NCI-H2227 (cell line): ENCODE results near the gene CASKIN1.

Experiments used
- DNase-seq: peaks from one replicate; lab custom pipeline; 2025; ENCODE audit not compliant: unreplicated experiment; lab: John Stamatoyannopoulos, UW

CASKIN1 gene

DNA sequence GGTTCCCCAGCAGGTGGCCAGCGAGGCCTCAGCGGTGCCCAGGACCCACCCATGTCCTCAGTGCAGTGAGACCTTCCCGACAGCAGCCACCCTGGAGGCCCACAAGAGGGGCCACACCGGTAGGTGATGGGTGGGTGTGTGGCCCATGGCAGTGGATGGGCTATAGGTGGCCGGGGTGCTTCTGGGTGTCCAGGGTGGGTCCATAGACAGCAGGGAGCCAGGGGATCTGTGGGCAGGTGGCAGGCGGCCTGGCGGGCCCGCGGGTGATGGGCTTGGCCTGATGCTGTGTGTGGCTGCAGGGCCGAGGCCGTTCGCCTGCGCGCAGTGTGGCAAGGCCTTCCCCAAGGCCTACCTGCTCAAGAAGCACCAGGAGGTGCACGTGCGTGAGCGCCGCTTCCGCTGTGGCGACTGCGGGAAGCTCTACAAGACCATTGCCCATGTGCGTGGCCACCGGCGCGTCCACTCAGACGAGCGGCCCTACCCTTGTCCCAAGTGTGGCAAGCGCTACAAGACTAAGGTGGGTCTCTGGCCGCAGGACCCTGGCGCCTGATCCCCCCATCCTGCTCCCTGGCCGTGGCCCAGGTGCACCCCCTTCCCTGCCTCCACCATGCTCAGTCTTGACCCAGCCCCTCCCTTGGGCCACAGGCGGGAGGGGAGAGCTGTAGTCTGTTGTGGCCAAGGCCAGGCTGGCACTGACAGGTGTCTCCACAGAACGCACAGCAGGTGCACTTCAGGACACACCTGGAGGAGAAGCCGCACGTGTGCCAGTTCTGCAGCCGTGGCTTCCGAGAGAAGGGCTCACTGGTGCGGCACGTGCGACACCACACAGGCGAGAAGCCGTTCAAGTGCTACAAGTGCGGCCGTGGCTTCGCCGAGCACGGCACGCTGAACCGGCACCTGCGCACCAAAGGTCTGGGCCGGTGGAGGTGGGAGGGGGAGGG, 37.7 kb upstream of the CASKIN1 start:
- no peak for DNase-seq

DNA sequence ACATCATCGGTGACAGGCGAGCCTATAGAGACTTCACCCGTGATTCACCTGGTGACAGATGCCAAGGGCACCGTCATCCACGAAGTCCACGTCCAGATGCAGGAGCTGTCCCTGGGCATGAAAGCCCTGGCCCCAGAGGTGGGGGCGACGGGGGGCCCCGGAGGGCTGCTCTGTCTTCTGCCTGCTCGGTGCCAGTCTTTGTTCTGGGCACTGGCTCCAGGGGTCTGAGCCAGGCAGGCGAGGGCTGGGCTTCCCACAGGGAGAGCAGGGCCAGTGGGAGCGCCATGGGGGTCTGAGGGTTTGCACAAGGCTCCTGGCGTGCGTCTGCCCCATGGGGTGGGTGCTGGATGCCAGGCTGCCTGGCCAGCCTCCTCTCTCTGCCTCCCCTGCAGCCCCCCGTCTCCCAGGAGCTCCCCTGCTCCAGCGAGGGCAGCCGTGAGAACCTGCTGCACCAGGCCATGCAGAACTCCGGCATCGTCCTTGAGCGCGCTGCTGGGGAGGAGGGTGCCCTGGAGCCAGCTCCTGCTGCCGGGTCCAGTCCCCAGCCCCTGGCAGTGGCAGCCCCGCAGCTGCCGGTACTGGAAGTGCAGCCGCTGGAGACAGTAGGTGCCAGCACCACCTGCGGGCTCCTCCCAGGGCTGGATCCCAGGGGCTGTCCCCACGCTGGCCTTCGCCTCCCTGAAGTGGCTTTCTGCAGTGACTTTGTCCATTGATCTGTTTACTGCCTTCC, 36.8 kb upstream of the CASKIN1 start:
- DNase-seq: no peak

DNA sequence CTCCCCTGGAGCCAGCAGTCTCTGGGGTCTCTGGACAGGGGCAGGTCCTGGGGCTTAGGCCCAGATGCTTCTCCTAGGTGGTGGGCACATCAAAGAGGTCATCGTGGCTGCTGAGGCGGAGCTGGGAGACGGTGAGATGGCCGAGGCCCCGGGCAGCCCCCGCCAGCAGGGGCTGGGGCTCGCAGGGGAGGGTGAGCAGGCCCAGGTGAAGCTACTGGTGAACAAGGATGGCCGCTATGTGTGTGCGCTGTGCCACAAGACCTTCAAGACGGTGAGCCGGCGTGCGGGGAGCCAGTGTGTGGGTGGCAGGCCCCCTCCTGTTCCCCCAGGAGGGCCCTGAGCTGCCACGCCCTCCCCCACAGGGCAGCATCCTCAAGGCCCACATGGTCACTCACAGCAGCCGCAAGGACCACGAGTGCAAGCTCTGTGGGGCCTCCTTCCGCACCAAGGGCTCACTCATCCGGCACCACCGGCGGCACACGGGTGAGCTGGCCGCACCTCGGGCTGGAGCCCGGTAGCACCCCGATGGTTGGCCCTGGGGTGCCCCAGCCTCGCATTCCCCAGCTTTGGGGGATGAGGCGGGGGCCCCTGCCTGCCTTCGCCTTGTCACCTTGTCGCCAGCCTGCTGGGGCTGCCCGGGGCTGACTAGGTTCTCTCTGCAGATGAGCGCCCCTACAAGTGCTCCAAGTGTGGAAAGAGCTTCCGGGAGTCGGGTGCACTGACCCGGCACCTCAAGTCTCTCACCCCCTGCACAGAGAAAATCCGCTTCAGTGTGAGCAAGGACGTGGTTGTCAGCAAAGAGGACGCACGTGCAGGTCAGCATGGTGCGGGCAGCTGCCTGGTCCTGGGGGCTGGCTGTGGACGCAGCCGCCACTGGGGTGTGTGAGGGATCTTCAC, 35.9 kb upstream of the CASKIN1 start:
- no peak for DNase-seq

DNA sequence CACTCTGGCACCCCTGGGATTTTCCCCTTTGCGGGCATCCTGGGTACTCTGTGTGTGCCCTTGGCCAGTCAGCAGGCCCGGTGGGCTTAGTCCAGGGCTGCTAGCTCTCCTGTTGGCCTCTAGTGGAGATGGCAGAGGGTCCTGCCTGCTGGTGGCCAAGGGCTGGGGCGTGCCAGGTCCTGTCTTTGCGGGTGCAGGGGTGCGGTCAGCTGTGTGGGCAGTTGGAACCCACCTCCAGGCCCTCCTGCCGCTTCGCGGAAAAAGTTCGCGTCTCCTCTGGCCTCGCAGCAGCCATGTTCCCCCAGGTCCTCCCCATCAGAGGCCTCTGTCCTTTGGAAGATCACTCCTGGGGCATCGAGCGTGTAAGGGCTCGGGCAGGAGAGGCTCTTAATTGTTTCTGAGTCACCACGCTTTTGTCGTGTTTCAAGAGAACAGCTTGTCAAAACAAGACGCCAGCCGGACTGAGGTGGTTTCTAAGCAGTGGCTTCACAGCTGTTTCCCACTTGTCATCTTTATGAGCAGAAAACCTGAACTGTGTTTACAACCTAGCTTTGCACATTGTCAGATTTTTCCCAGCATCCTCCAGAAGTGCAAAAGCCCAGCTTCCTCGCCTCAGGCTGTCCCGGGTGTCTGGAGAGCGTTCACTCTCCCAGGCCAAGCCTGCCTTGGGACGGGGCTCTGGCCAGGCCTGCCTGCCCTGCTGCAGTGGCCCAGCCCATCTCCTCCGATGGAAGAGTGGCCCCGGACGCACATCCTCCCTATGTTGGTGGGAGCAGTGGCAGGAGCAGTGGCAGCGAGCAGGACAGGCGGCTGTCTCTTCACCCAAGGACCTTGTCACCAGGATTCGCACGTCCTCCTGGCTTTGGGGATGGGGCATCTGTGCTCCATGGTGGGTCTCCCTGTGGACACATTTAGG, 34.9 kb upstream of the CASKIN1 start:
- DNase-seq: peak; percentile 24

DNA sequence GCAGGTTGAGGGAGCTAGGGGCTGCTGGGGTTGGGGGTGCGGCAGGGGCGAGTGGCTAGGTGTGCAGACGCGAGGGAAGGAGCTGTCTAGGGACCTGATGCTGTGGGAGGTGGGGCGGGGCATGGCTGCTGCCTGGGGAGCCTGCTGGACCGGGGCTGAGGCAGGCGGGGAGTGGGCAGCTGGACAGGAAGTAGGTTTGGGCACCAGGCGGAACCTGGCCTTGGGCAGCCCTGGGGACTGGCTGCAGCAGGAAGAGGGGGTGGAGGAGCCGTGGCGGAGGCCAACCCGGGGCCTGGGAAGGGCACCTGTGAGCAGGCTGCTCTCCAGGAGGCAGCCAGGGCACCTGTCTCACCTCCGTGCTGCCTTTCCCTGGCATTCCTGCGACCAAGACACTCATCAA, 34.0 kb upstream of the CASKIN1 start:
- DNase-seq: no peak

DNA sequence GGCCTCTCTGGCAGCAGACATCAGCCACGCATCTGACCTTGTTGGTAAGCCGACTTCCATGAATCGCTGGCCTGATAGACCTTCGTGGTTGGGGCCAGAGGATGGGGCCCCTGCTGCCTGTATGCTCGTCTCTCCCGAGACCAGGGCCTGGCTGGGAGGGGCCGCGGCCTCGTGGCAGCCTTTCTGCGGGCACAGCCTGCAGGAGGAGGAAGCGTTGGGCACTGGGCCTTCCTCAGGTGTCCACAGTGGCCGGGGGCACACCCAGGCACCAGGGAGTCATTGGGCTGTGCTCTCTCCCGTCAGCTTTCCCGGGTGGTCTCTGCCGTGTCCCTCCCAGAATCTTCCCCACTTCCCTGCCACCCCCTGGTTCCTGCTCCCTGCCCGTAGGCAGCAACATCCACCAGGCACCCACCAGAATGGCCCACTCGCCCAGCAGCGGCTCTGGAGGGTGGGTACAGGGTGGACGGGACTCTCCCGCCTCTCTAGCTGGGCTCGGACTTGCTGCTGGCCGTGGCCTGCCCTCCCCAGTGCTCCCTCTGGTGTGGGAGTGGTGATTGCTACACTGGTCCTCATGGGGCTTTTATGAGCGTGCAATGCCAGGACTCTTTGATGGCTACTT, 33.3 kb upstream of the CASKIN1 start:
- no peak for DNase-seq

DNA sequence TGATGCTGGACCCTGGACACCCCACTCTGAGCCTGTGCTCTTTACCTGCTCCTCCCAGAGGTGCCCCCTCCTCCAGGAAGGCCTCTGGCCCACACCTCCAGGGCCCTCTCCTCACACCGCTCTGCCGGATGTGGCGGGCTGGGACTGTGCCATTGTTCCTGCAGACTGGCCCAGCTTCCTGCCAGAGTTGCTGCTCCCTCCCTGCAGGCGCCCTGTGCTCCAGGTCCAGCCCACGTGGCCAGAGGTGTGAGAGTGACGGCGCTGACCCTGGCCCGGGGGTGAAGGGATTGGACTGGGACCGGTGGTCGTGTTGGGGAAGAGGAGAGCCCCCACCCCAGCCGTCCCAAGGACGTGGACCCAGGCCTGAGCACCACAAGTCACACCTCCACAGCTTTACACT, 32.7 kb upstream of the CASKIN1 start:
- no peak for DNase-seq

DNA sequence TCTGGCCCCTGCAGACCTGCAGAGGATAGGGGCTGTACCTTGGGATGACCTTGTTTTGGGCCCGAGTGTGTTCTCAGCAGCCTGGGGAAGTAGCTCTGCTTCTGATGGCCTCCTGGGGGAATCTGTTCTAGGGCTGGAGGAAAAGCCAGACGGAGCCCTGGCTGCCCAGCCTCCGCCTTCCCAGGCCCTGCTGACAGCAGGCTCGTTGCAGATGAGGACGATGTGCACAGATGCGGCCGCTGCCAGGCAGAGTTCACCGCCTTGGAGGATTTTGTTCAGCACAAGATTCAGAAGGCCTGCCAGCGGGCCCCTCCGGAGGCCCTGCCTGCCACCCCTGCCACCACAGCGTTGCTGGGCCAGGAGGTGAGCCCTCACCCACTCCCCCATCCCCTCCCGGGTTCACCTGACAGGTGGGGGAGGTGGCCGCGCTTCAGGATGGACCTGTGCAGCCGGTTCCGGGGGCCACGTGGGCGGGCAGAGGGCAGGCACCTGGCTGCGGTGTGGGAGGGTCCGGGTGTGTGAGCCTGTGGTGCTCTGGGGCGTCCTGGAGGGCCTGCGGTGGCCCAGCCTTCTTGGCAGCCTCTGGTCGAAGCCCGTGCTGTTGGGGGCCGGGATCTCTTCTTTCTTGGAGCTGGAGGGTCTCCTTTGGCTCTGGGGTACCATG, 31.9 kb upstream of the CASKIN1 start:
- no peak for DNase-seq

DNA sequence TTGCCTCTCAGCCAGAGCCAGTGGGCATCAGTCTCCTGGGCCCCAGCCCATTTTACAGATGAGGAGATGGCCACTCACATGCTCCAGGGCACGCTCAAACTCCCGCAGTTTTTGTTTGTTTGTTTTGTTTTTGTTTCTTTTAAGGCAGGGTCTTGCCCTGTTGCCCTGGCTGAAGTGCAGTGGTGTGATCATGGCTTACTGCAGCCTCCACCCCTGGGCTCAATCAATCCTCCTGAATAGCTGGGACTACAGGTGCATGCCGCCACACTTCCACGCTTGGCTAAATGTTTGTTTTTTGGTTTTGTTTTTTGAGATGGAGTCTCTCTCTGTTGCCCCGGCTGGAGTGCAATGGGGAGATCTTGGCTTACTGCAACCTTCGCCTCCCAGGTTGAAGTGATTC, 30.5 kb upstream of the CASKIN1 start:
- DNase-seq: no peak

DNA sequence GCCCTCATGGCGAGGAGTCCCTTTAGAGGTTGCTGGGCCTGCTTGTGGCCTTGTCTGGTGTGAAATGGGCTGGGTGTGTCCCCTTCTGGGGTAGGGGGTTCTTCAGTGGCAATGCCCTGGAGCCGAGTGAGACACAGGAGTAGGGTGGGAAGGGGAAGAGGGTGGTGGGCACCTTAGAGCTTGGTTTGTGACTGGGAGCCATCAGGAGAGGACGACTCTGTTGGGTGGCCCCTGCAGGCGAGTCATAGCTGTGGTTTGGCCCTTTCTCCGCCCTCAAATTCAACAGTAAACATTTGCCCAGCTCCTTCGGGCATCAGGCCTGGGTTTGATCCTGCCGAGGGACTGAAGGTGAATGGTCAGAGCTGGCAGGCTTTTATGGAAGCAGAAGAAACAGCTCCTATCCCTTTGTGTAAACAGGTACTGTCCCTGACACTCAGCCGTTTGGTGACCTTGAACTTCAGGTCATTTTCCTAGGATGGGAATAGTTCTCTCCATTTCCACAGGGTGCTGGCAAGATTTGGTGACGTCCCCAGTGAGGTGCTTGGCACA, 29.9 kb upstream of the CASKIN1 start:
- DNase-seq: no peak

DNA sequence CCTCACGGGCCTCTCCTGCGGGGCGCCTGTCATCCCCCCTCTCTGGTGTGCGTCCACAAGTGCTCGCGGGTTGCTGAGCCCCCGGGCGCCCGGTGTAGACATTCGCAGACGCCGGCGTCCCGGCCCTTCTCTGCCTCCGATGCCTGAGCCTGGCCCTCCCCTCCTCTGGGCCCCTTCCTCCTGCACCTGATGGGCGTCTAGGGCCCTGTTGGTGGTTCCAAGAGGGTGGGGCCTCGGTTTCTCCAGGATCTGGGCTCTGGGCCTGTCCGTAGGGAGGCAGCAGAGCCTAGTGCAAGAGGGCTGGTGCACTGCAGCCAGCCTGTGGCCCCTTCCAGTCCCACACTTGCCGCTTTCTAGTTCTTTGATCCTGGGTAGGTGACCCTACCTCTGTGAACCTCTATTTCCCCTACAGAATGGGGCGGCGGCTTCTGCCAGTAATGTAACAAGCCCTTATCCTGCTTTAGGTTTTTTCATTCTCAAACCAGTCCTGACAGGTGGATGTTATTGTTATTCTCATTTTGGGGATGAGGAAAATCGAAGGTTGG, 27.6 kb upstream of the CASKIN1 start:
- peak; percentile 64 for DNase-seq

DNA sequence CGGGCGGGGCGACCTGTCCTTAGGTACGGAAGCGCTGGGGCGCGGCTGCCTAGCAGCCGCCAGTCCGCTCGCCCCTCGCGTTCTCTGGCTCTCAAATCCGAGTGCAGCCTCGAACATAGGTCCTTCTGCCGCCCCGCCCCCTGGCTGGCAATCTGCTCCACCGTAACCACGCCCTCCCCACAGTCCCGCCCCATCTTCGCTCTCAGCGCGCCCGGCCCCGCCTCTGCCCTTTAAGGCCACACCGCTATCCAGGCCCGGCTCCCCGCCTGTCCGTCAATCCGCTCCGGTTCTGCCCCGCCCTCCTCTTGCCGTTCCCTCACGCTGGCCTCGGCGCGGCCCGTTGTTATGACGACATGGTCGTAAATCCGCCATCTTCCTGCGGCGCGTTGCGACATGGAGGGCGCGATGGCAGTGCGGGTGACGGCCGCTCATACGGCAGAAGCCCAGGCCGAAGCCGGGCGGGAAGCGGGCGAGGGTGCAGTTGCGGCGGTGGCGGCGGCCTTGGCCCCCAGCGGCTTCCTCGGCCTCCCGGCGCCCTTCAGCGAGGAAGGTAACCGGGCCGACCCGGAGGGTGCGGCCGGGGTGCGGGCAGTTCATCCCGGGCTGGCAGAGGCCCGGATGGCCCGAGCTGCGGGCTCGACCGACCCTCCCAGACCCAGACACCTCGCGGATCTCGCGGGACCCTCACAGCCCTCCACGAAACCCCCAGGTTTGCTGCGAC, 27.0 kb upstream of the CASKIN1 start, which contains the start of gene E4F1:
E4F1 (plus strand) TSS at position 371 of the 721 bp plus-strand sequence; CDS start at position 394, 23 bp downstream.
- peak; percentile 100 for DNase-seq

DNA sequence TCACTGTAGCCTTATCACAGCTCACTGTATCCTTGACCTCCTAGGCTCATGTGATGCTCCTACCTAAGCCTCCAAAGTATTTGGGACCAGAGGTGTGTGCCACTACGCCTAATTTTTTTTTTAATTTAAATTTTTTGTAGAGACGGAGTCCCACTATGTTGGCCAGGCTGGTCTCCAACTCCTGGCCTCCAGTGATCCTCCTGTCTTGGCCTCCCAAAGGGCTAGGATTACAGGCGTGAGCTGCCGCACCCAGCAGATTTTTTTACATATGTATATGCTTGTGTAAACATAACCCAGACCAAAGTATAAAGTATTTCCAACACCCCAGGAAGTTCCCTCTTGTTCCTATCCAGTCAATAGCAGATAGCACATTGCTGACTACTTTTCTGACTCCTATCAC, 19.9 kb upstream of the CASKIN1 start:
- DNase-seq: no peak

DNA sequence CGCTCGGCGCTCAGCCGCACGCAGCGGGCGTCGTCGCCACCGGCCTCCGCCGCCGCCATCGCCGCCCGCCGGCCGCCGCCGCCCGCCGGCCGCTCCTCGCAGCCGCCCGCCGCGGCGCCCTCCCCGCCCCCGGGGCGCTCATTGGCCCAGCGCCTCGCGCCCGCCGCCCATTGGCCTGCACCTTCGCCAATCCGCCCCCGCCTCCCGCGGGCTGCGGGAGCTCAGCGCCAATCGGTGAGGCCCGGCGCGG, 18.2 kb upstream of the CASKIN1 start, which contains the start of gene PGP:
PGP (minus strand) TSS at position 122 of the 250 bp plus-strand sequence; CDS start at position 59, 63 bp downstream.
- DNase-seq: no peak

DNA sequence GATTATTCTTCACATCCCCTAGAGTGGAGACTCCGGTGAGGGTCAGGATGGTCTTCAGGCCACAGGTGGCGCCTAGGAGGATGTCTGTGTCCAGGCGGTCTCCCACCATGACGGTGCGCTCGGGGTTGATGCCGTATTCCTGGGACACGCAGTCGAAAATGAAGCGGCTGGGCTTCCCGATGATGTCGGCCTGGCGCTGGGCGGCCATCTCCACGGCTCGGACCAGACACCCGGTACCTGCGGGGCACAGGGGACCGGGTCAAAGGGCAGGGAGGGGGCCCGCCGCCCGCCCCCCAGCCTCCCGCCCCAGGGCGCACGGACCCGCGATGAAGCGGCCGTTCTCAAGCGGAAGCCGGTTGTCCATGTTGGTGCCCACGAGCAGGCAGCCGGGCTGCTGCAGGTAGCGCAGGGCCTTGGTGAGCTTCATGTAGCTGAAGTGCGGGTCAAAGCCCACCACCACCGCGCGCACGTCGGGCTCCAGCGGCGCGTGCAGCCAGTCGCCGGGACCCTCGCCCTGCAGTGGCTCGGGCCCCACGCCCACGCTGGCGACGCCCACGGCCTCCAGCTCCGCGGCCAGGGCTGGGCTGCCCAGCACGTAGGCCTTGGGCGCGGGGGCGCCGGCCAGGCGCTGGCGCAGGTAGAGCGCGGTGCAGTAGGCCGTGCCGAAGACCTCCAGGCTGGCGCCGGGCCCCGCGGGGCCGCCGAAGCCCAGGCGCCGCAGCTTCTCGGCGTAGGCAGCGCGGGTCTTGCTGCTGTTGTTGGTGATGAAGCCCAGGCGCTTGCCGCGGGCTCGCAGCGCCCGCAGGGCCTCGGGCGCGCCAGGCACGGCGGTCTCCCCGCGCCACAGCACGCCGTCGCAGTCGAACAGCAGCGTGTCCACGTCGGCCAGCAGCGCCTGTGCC, 17.7 kb upstream of the CASKIN1 start:
- no peak for DNase-seq

DNA sequence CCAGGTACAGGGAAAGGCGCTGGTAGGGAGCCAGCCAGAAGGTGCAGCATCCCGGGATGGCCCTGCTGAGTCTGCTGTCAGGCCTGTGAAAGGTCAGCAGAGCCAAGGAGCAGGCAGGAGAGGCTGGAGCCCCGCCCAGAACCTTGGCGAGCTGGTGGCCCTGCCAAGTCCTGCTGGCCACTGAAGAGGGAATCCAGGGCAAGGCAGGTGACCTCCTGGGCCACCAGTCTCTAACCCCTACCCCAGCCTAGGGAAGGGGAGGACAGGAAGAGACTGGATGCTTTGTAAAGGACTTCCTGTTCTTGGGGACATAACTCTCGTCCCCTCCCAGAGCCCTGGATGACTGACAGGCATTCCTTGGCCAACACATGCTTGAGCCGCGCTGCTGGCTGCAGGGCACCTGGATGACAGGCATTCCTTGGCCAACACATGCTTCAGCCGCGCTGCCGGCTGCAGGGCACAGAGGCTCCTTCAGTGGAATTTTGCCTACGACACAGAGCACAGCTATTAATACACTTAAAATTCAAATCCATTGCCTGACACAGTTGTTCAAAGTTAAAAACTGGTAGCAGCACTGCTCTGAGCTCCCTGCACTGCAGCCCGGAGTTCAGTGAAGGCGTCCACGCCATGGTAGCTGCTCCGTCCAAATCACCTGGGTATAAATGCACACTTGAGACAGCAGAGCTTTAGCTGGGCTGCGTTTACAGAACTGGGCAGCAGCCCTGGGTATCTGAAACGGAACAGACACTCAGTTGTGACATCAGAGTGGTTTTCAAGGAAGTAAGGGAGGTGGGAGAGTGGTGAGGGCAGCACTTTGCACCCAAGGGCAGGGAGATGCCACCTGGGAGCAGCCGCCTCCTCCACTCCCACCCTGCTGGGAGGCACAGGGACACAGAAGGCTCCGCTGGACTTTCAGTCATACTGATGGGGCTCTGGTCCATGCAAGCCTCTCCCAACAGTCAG, 16.2 kb upstream of the CASKIN1 start:
- no peak for DNase-seq
